CD4-positive, alpha-beta T cell (primary cell): ENCODE results near the gene MLXIPL. TPM values are rescaled to one million over a fixed set of nuclear protein-coding genes. Genes with fewer than 3 reads are reported as not detected.

Source experiments
- ATAC-seq: fragments of 200-7000 bp; cut with Tn5 transposase; one replicate; pipeline ENCODE4 v1.10.0; 2022; ENCODE audit warnings: mild to moderate bottlenecking; ENCODE audit not compliant: poor library complexity
- CTCF ChIA-PET: fragments of 350-600 bp; sonication (Branson Sonifier 250); formaldehyde crosslinking; loops from one replicate; lab custom pipeline; 2021; ENCODE audit warnings: antibody characterized with exemption, inconsistent platforms; lab: Charles Lee
- POLR2A ChIA-PET: fragments of 350-600 bp; sonication (Branson Sonifier 250); formaldehyde crosslinking; loops from one replicate; lab custom pipeline; 2021; ENCODE audit warnings: antibody characterized with exemption, inconsistent platforms; lab: Charles Lee
- DNase-seq, 14 experiments: peaks; one replicate each; pipeline ENCODE4 v3.0.0-alpha.2; 2013 to 2020; ENCODE audit warnings: mixed read lengths in 2 of 14
- H3K27ac ChIP-seq, 2 donors: one replicate each; pipeline versions ENCODE4 v1.5.1 to v1.7.0; 2013; ENCODE audit warnings: low read length in 2 of 2, low read depth in 1 of 2, mild to moderate bottlenecking in 1 of 2
- H3K27me3 ChIP-seq, 2 experiments: 1 replicate in 1 of 2; 2 replicates in 1 of 2; pipeline versions ENCODE4 v1.6.1 to v1.7.0; 2013; ENCODE audit warnings: low read length in 2 of 2, control low read depth in 1 of 2, mild to moderate bottlenecking in 1 of 2, moderate library complexity in 1 of 2; ENCODE audit not compliant: insufficient read depth in 2 of 2, control insufficient read depth in 1 of 2
- H3K36me3 ChIP-seq: one replicate; pipeline ENCODE4 v1.6.1; 2013; ENCODE audit warnings: low read length, control low read depth; ENCODE audit not compliant: insufficient read depth
- H3K4me1 ChIP-seq: one replicate; pipeline ENCODE4 v1.6.1; 2013; ENCODE audit warnings: low read length, control low read depth; ENCODE audit not compliant: insufficient read depth
- H3K4me3 ChIP-seq: one replicate; pipeline ENCODE4 v1.5.1; 2013; ENCODE audit warnings: mild to moderate bottlenecking, low read length, moderate library complexity
- H3K9me3 ChIP-seq, 2 experiments: 1 replicate in 1 of 2; 2 replicates in 1 of 2; pipeline versions ENCODE4 v1.6.1 to v1.7.0; 2013; ENCODE audit warnings: low read length in 2 of 2, mild to moderate bottlenecking in 2 of 2, control low read depth in 1 of 2, moderate library complexity in 1 of 2; ENCODE audit not compliant: control insufficient read depth in 1 of 2, insufficient read depth in 1 of 2
- H3K27ac Mint-ChIP-seq: one replicate; pipeline ENCODE4 v1.8.0; 2020; ENCODE audit warnings: mixed read lengths
- H3K27me3 Mint-ChIP-seq: one replicate; pipeline ENCODE4 v1.8.0; 2021; ENCODE audit warnings: mixed read lengths
- H3K36me3 Mint-ChIP-seq: one replicate; pipeline ENCODE4 v1.8.0; 2021; ENCODE audit warnings: low read depth, mixed read lengths
- H3K4me1 Mint-ChIP-seq: one replicate; pipeline ENCODE4 v1.8.0; 2021; ENCODE audit warnings: low read depth, mixed read lengths
- H3K4me3 Mint-ChIP-seq: one replicate; pipeline ENCODE4 v1.8.0; 2020; ENCODE audit warnings: mild to moderate bottlenecking, mixed read lengths
- H3K9me3 Mint-ChIP-seq: one replicate; pipeline ENCODE4 v1.8.0; 2020; ENCODE audit warnings: mixed read lengths
- intact Hi-C, 2 experiments: fragments of 100-400 bp; cut with DNase I in 1 of 2; cut with micrococcal nuclease in 1 of 2; formaldehyde crosslinking; loops; one replicate each; pipeline versions ENCODE4 v1.15.1 to v1.9.0; 2023 to 2025; cut with DNase I, micrococcal nuclease
- total RNA-seq, 174 experiments: library from RNA in 2 of 174; stranded (reverse) in 2 of 174; gene quantifications; one replicate each; pipeline ENCODE4 v1.2.3 and lab custom pipeline; 2021 to 2026
- TF ChIP-seq, protein P1 (sequence below): fragments of 200-600 bp; IDR thresholded peaks from one replicate; pipeline ENCODE4 v1.8.0; 2022; ENCODE audit warnings: antibody characterized with exemption, mild to moderate bottlenecking

The MLXIPL gene
- total RNA-seq, 2 experiments from 2014 or later, result not detected

DNA sequence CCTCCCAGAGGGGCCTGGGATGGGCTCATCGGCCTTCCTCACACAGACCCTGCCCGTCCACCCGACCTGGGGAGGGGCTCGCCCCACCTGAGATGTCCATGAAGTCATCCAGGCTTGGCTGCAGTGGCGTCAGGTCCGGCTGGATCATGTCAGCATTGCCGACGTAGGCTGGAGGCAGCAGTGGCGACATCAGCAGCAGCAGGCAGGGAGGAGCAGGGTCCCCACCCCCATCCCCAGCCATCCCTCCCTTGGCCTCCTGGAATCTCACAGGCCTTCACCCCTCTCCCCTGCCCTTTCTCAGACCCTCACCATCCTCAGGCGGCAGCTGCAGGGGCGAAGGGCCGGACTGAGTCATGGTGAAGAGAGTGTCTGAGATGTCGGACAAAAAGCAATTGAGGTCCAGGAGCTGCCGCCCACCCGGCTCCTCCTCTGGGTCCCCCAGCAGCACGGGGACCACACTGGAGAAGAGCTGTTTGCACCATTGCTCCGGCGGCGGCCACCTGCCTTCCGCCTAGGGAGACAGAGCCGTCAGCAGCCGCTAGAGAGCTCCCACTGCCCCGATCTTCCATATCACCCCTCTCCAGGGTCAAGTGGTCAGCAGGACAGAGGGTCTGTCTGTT is 18.6 kb downstream of the MLXIPL start:
- peaks cover 7 to 13% of the 10 kb centered on the region in 2 experiments for H3K27me3 ChIP-seq
- CTCF ChIA-PET, result interaction anchor here (1.0 to 4.4 kb wide), 4 partner anchors 24 to 129 kb away, joined by 4 to 49 read pairs (median 28); partner anchors contain the start of gene VPS37D
- H3K4me1 ChIP-seq, result peaks cover 8% of the 10 kb centered on the region
- intact Hi-C loops, result loop anchor here in 1 of 2 experiments (2.0 kb wide), 2 partner anchors 61 to 129 kb away; partner anchors contain the start of gene VPS37D
- no peak overlapping the region for H3K4me3 Mint-ChIP-seq
- DNase-seq (no peak), ATAC-seq (no peak)
- no peak overlapping the region for H3K27ac Mint-ChIP-seq
- H3K27ac ChIP-seq, result no peak overlapping the region
- TF ChIP-seq, protein P1, sequence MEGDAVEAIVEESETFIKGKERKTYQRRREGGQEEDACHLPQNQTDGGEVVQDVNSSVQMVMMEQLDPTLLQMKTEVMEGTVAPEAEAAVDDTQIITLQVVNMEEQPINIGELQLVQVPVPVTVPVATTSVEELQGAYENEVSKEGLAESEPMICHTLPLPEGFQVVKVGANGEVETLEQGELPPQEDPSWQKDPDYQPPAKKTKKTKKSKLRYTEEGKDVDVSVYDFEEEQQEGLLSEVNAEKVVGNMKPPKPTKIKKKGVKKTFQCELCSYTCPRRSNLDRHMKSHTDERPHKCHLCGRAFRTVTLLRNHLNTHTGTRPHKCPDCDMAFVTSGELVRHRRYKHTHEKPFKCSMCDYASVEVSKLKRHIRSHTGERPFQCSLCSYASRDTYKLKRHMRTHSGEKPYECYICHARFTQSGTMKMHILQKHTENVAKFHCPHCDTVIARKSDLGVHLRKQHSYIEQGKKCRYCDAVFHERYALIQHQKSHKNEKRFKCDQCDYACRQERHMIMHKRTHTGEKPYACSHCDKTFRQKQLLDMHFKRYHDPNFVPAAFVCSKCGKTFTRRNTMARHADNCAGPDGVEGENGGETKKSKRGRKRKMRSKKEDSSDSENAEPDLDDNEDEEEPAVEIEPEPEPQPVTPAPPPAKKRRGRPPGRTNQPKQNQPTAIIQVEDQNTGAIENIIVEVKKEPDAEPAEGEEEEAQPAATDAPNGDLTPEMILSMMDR, result no peak
- H3K4me3 ChIP-seq, result no peak overlapping the region
- H3K27me3 Mint-ChIP-seq, result peaks cover 30% of the 10 kb centered on the region
- H3K9me3 ChIP-seq, result peaks cover 0 to 16% of the 10 kb centered on the region in 2 experiments
- H3K36me3 Mint-ChIP-seq, result no peaks in the 10 kb centered on the region
- no peaks in the 10 kb centered on the region for H3K36me3 ChIP-seq
- no peaks in the 10 kb centered on the region for H3K4me1 Mint-ChIP-seq
- no peaks in the 10 kb centered on the region for H3K9me3 Mint-ChIP-seq
- POLR2A ChIA-PET, result interaction anchor here (0.6 kb wide), 1 partner anchor 83 kb away, joined by 3 read pairs; the partner anchor contains the start of gene BAZ1B

DNA sequence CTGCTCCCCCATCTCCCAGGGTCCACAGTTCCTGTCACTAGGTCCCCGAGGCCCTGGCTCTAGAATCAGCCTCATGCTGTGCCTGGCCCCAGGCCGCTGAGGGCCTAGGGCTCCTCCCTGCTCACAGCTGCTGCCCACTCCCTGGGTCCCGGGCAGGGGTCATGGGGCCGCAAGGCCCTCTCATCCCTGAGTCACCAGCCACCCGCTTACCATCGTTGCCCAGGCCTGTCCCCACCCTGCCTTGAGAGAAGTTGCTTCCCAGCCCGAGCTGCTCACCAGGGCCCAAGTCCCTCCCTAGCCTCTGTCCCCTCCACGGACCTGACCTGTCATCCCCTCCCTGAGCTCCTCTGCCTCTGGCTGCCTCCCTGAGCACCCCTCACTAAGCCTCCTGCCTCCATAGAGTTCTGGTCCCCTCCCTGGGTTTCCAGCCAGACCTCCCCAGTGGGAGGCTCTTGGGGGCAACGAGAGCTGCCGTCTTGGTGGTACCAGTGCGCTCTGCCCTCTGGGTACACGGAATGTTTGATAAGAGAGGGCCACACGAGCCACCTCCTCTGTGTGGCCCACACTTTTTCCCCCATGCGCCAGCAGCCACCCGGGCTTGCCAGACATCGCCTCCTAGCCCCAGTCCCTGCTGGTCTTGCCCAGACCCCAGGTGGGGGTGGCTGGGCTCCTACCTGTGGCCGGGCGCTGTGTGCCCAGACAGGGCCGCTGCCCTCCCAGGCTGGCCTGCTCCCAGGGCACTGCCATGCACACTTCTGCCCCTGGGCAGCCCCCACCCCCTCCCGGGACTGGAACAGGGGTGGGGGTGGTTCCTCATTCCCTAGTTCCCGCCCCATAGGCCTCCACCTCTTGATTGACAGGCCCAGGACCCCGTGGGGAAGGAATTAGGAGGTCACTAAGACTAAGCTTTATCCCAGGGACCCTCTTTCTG is 21.3 kb downstream of the MLXIPL start:
- intact Hi-C loops, result no loop called here
- Histone ChIP-seq H3K4me3 (no peak overlapping the region), H3K27ac (no peak overlapping the region), H3K36me3 (no peaks in the 10 kb centered on the region), H3K4me1 (peaks cover 8% of the 10 kb centered on the region), H3K27me3 (peaks cover 0 to 13% of the 10 kb centered on the region in 2 experiments), H3K9me3 (peaks cover 0 to 16% of the 10 kb centered on the region in 2 experiments)
- DNase-seq, result no peak
- Mint-ChIP-seq H3K9me3 (no peaks in the 10 kb centered on the region), H3K27ac (no peak overlapping the region), H3K4me3 (no peak overlapping the region), H3K36me3 (no peaks in the 10 kb centered on the region), H3K27me3 (peaks cover 24% of the 10 kb centered on the region), H3K4me1 (no peaks in the 10 kb centered on the region)
- no peak for ATAC-seq
- TF ChIP-seq, protein P1, result no peak
- POLR2A ChIA-PET, result no interaction called here
- CTCF ChIA-PET, result interaction anchor here (0.9 kb wide), 1 partner anchor 122 kb away, joined by 3 read pairs; no protein-coding TSS in a partner anchor

DNA sequence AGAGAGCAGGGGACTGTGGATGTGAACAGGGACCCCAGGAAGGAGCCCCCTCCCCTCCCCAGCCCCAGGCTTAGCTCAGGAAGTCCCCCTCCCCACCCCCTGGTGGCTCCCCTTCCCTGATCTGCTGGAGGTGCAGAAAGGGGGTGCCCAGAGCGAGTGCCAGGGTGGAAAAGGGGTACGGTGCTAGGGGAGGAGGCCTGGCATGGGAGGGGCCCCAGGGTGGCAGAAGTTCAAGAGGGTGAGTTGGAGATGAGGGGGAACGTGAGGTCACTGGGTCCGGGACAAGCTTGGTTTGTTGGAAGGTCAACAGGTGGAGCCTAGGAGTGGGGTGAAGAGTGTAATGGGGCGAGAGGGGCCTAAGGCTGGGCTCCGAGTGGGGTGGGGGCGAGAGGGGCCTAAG is 24.4 kb downstream of the MLXIPL start:
- no peak overlapping the region for H3K27ac ChIP-seq
- Mint-ChIP-seq H3K27me3 (peaks cover 23% of the 10 kb centered on the region), H3K4me1 (no peaks in the 10 kb centered on the region), H3K27ac (no peak overlapping the region), H3K9me3 (no peaks in the 10 kb centered on the region), H3K36me3 (no peaks in the 10 kb centered on the region), H3K4me3 (no peak overlapping the region)
- ChIA-PET POLR2A (no interaction called here), CTCF (interaction anchor here (1.1 kb wide), 1 partner anchor 125 kb away, joined by 3 read pairs; no protein-coding TSS in a partner anchor)
- TF ChIP-seq, protein P1, result no peak
- DNase-seq (no peak), ATAC-seq (no peak)
- H3K27me3 ChIP-seq, result peaks cover 0 to 9% of the 10 kb centered on the region in 2 experiments
- H3K4me3 ChIP-seq, result no peak overlapping the region
- intact Hi-C loops, result no loop called here
- H3K9me3 ChIP-seq, result peaks cover 0 to 9% of the 10 kb centered on the region in 2 experiments
- no peaks in the 10 kb centered on the region for H3K4me1 ChIP-seq
- no peaks in the 10 kb centered on the region for H3K36me3 ChIP-seq
